H1 (cell line): Measurements from ENCODE around the gene PALD1. TPM values are rescaled to one million over a fixed set of nuclear protein-coding genes. Genes with fewer than 3 reads are reported as not detected.

Experiments
- CTCF ChIA-PET: fragments of 300-600 bp; sonication (Branson Sonifier 250); formaldehyde crosslinking; loops from one replicate; lab custom pipeline; 2021; ENCODE audit not compliant: partially characterized antibody; lab: Charles Lee
- POLR2A ChIA-PET: fragments of 300-600 bp; sonication (Branson Sonifier 250); formaldehyde crosslinking; loops from one replicate; lab custom pipeline; 2021; ENCODE audit warnings: inconsistent platforms; ENCODE audit not compliant: partially characterized antibody; lab: Charles Lee
- DNase-seq, 2 experiments: peaks; one replicate each; pipeline versions ENCODE4 v3.0.0 to v3.0.0-alpha.2; 2010 to 2022; ENCODE audit warnings: low spot score in 2 of 2, low read depth in 1 of 2, mixed read lengths in 1 of 2
- FAIRE-seq: peaks from 2 replicates; lab custom pipeline; 2011; peaks lifted over from hg19 to GRCh38; lab: Jason Lieb, UNC
- H2AFZ ChIP-seq: 2 replicates; pipeline ENCODE4 v1.8.1; 2012; ENCODE audit warnings: low read length, inconsistent platforms
- H2AK5ac ChIP-seq: 2 replicates; pipeline ENCODE4 v1.6.1; 2013; ENCODE audit warnings: low read depth, low read length
- H2BK120ac ChIP-seq: replicated peaks from 2 replicates; pipeline ENCODE3; 2013; ENCODE audit warnings: low read depth, low read length, inconsistent platforms
- H2BK12ac ChIP-seq: 2 replicates; pipeline ENCODE4 v1.6.1; 2013; ENCODE audit warnings: low read depth, low read length
- H2BK15ac ChIP-seq: 2 replicates; pipeline ENCODE4 v1.6.1; 2013; ENCODE audit warnings: low read length
- H2BK20ac ChIP-seq: 2 replicates; pipeline ENCODE4 v1.6.1; 2013; ENCODE audit warnings: low read length
- H2BK5ac ChIP-seq: 2 replicates; pipeline ENCODE4 v1.6.1; 2013; ENCODE audit warnings: low read depth, low read length
- H3K14ac ChIP-seq: 2 replicates; pipeline ENCODE4 v1.6.1; 2013; ENCODE audit warnings: inconsistent platforms; ENCODE audit not compliant: insufficient read length
- H3K18ac ChIP-seq: 2 replicates; pipeline ENCODE4 v1.6.1; 2013; ENCODE audit warnings: low read length; ENCODE audit errors: extremely low read depth
- H3K23ac ChIP-seq: 2 replicates; pipeline ENCODE4 v1.6.1; 2013; ENCODE audit warnings: inconsistent platforms; ENCODE audit not compliant: insufficient read length
- H3K23me2 ChIP-seq: 2 replicates; pipeline ENCODE4 v1.6.1; 2013; ENCODE audit warnings: low read depth, low read length
- H3K27ac ChIP-seq: 2 replicates; pipeline ENCODE4 v1.6.1; 2011; ENCODE audit warnings: low read depth, low read length, inconsistent platforms
- H3K27me3 ChIP-seq, 4 experiments: replicated peaks in 1 of 4; 1 replicate in 1 of 4; 2 replicates in 3 of 4; pipeline versions ENCODE4 v1.6.1 to v1.8.1; 2011 to 2013; ENCODE audit warnings: low read length in 3 of 4, mild to moderate bottlenecking in 3 of 4, inconsistent platforms in 2 of 4, mixed read lengths in 2 of 4, moderate library complexity in 1 of 4; ENCODE audit not compliant: control insufficient read depth in 3 of 4, insufficient read depth in 3 of 4; ENCODE audit errors: extremely low read depth in 1 of 4
- H3K36me3 ChIP-seq, 4 experiments: 2 replicates each; pipeline versions ENCODE4 v1.6.1 to v1.8.1; 2011 to 2013; ENCODE audit warnings: mild to moderate bottlenecking in 4 of 4, low read length in 3 of 4, moderate library complexity in 2 of 4, control low read depth in 1 of 4, inconsistent platforms in 1 of 4; ENCODE audit not compliant: insufficient read depth in 4 of 4, control insufficient read depth in 2 of 4
- H3K4ac ChIP-seq: replicated peaks from 2 replicates; pipeline ENCODE3; 2013; ENCODE audit warnings: low read length, low read depth, mixed read lengths, inconsistent platforms; ENCODE audit not compliant: insufficient read length
- H3K4me1 ChIP-seq, 4 experiments: replicated peaks in 1 of 4; 1 replicate in 1 of 4; 2 replicates in 3 of 4; pipeline versions ENCODE4 v1.6.1 to v1.8.1; 2011 to 2013; ENCODE audit warnings: low read length in 3 of 4, inconsistent platforms in 2 of 4, mixed read lengths in 1 of 4; ENCODE audit not compliant: insufficient read depth in 4 of 4, control insufficient read depth in 3 of 4
- H3K4me2 ChIP-seq, 2 experiments: 2 replicates each; pipeline versions ENCODE4 v1.6.1 to v1.8.1; 2011 to 2013; ENCODE audit warnings: low read depth in 2 of 2, low read length in 2 of 2, control low read depth in 1 of 2, inconsistent platforms in 1 of 2, mild to moderate bottlenecking in 1 of 2; ENCODE audit not compliant: insufficient read depth in 1 of 2
- H3K4me3 ChIP-seq, 4 experiments: fragments of 200-600, 300-600 bp in 1 of 4; sonication (generic), shearing (Covaris generic), sonication (Bioruptor Twin) in 1 of 4; 2 replicates each; pipeline versions ENCODE4 v1.5.1 to v1.8.1; 2011 to 2016; ENCODE audit warnings: low read length in 4 of 4, low read depth in 3 of 4, control low read depth in 2 of 4, inconsistent platforms in 2 of 4, mild to moderate bottlenecking in 2 of 4, mixed read lengths in 1 of 4, moderate library complexity in 1 of 4; ENCODE audit not compliant: insufficient read depth in 2 of 4; ENCODE audit errors: extremely low read depth in 1 of 4
- H3K56ac ChIP-seq: replicated peaks from 2 replicates; pipeline ENCODE3; 2013; ENCODE audit warnings: low read depth, mild to moderate bottlenecking, mixed read lengths, low read length, inconsistent platforms; ENCODE audit not compliant: insufficient read length
- H3K79me1 ChIP-seq: 2 replicates; pipeline ENCODE4 v1.6.1; 2013; ENCODE audit warnings: low read depth, low read length, control low read depth
- H3K79me2 ChIP-seq, 2 experiments: 2 replicates each; pipeline versions ENCODE4 v1.6.1 to v1.8.1; 2012 to 2013; ENCODE audit warnings: low read length in 2 of 2, mild to moderate bottlenecking in 2 of 2, inconsistent platforms in 1 of 2; ENCODE audit not compliant: insufficient read depth in 2 of 2, control insufficient read depth in 1 of 2
- H3K9ac ChIP-seq, 4 experiments: replicated peaks in 1 of 4; 1 replicate in 1 of 4; 2 replicates in 3 of 4; pipeline versions ENCODE4 v1.6.1 to v1.8.1; 2011 to 2013; ENCODE audit warnings: low read depth in 3 of 4, low read length in 3 of 4, control low read depth in 2 of 4, mild to moderate bottlenecking in 2 of 4, moderate library complexity in 2 of 4, inconsistent platforms in 1 of 4; ENCODE audit errors: extremely low read depth in 1 of 4
- H3K9me3 ChIP-seq, 2 experiments: 2 replicates each; pipeline versions ENCODE4 v1.6.1 to v1.8.1; 2012 to 2013; ENCODE audit warnings: mild to moderate bottlenecking in 2 of 2, moderate library complexity in 2 of 2, control low read depth in 1 of 2, inconsistent platforms in 1 of 2, low read depth in 1 of 2, low read length in 1 of 2, mixed read lengths in 1 of 2; ENCODE audit not compliant: insufficient read depth in 2 of 2
- H4K20me1 ChIP-seq, 2 experiments: replicated peaks in 1 of 2; 2 replicates each; pipeline versions ENCODE3 to v1.8.1; 2011 to 2013; ENCODE audit warnings: inconsistent platforms in 2 of 2, low read length in 2 of 2, mild to moderate bottlenecking in 1 of 2; ENCODE audit not compliant: insufficient read depth in 2 of 2, control insufficient read depth in 1 of 2
- H4K5ac ChIP-seq: 2 replicates; pipeline ENCODE4 v1.6.1; 2013; ENCODE audit warnings: low read length, low read depth, mixed read lengths, inconsistent platforms; ENCODE audit not compliant: insufficient read length
- H4K8ac ChIP-seq: 2 replicates; pipeline ENCODE4 v1.8.0; 2013; ENCODE audit warnings: mild to moderate bottlenecking, moderate library complexity, low read length, inconsistent platforms; ENCODE audit not compliant: insufficient read depth; ENCODE audit errors: extremely low read depth
- H4K91ac ChIP-seq: replicated peaks from 2 replicates; pipeline ENCODE3; 2013; ENCODE audit warnings: low read length, mixed read lengths, inconsistent platforms; ENCODE audit not compliant: insufficient read length
- CHD2 ChIP-seq: IDR thresholded peaks from 2 replicates; pipeline ENCODE4 v1.6.1; 2012; ENCODE audit warnings: low read length, improper control_type of control experiment
- CREB1 ChIP-seq: IDR thresholded peaks from 2 replicates; pipeline ENCODE4 v1.6.1; 2012; ENCODE audit warnings: inconsistent platforms
- EGR1 ChIP-seq: IDR thresholded peaks from 2 replicates; pipeline ENCODE4 v1.6.1; 2011; ENCODE audit warnings: low read depth, low read length, borderline replicate concordance
- KDM1A ChIP-seq: fragments of 200-600, 300-600 bp; sonication (generic); IDR thresholded peaks from 2 replicates; pipeline ENCODE4 v1.7.1; 2016; ENCODE audit warnings: mild to moderate bottlenecking, low read length, borderline replicate concordance
- TBP ChIP-seq: IDR thresholded peaks from 2 replicates; pipeline ENCODE4 v1.6.1; 2011; ENCODE audit warnings: low read depth, low read length, improper control_type of control experiment
- TCF12 ChIP-seq: IDR thresholded peaks from 2 replicates; pipeline ENCODE4 v1.6.1; 2011; ENCODE audit warnings: low read depth, mild to moderate bottlenecking, low read length
- WGBS, 2 experiments: shearing (Covaris generic) in 1 of 2; methylation state at CpG; one replicate each; pipeline versions ENCODE4 v1.1.6 to v1.1.7; 2013 to 2015; ENCODE audit warnings: low lambda C conversion rate in 2 of 2, mixed read lengths in 2 of 2, inconsistent platforms in 1 of 2, low coverage in 1 of 2, missing lambda C conversion rate in 1 of 2; ENCODE audit not compliant: insufficient replicate concordance in 2 of 2, insufficient coverage in 1 of 2, insufficient read length in 1 of 2; ENCODE audit errors: extremely low coverage in 1 of 2, missing lambda C conversion rate in 1 of 2; 5-methylcytosine and 5-hydroxymethylcytosine counted together
- polyA plus RNA-seq, 7 experiments: library from polyadenylated mRNA; depleted of rRNA in 3 of 7; stranded (reverse) in 5 of 7; unstranded in 2 of 7; fragments of >200 nt in 5 of 7; fragments of 200-250 nt in 2 of 7; gene quantifications; 1 replicate in 5 of 7; 2 replicates in 1 of 7; 4 replicates in 1 of 7; pipeline versions ENCODE4 v1.2.1 to v1.2.3, GENCODE V29; 2011 to 2013; ENCODE audit warnings: missing spikeins in 2 of 7, mixed read lengths in 2 of 7
- total RNA-seq: library from RNA; stranded (reverse); fragmentation: NEBNext Ultra II Directional; extraction: Animal tissue kit (Norgen Biotek cat#: 25700); gene quantifications from 2 replicates; pipeline ENCODE4 v1.2.1, GENCODE V29; 2021
- TF ChIP-seq, protein P1 (sequence below), 3 experiments: IDR thresholded peaks; 1 replicate in 2 of 3; 2 replicates in 1 of 3; pipeline versions ENCODE4 v1.5.1 to v1.6.1; 2011; ENCODE audit warnings: low read length in 3 of 3, mild to moderate bottlenecking in 3 of 3, inconsistent platforms in 2 of 3, low read depth in 1 of 3, moderate library complexity in 1 of 3; ENCODE audit not compliant: insufficient read depth in 1 of 3; ENCODE audit errors: control extremely low read depth in 1 of 3
- TF ChIP-seq, protein P2 (sequence below): IDR thresholded peaks from 2 replicates; pipeline ENCODE4 v1.6.1; 2011; ENCODE audit warnings: low read length, improper control_type of control experiment

PALD1 gene
- total and polyA plus RNA-seq, 2 of the 8 experiments (the other 6 are each of a cell fraction or from before 2014, with no cell fraction given): 13.3 to 32.8 TPM

DNA sequence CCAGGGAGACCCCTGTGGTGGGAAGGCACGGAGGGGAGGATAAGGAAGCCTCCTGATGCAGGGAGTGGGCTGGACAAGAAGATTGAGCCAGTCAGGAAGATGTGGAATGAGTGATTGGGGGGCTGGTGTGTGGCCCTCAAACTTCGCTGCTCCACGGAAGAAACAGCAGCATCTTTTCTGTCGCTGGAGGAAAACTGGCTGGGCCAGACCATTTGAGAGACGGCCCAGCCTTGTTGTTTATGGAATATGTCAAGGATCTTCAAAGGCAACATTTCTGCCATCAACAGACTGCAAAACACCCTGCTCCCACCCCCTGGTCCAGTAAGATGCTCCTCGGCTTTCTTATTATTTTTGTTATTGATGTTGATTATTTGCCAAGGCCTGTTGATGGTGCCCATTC is 29.4 kb downstream of the PALD1 start:
- H3K56ac ChIP-seq: no peak overlapping the region
- CTCF ChIA-PET: interaction anchor here (0.8 to 4.5 kb wide), 5 partner anchors 31 to 78 kb away, joined by 3 to 23 read pairs (median 4); no protein-coding TSS in a partner anchor
- no peak for DNase-seq

More for the DNA sequence above, 29.4 kb downstream of the PALD1 start:
- H3K27ac ChIP-seq: no peak overlapping the region
- no peak overlapping the region for H3K9ac ChIP-seq
- no peak overlapping the region for H2AK5ac ChIP-seq
- H4K91ac ChIP-seq: no peak overlapping the region
- POLR2A ChIA-PET: interaction anchor here (1.0 to 1.5 kb wide), 2 partner anchors 9 to 15 kb away, joined by 3 to 5 read pairs; no protein-coding TSS in a partner anchor
- no peak overlapping the region for H2BK120ac ChIP-seq
- no peak overlapping the region for H3K23ac ChIP-seq
- no peak overlapping the region for H2BK12ac ChIP-seq
- peak overlapping the region; percentile 72; the same call in 1 of the 2 replicates for H2BK5ac ChIP-seq
- no peak overlapping the region for H3K4me3 ChIP-seq
- no peaks in the 10 kb centered on the region; the same call in 1 of the 2 replicates for H3K23me2 ChIP-seq
- no peaks in the 10 kb centered on the region; a peak in 2 of 7 replicates for H3K27me3 ChIP-seq
- no peak overlapping the region for H3K4me2 ChIP-seq
- no peak overlapping the region for H4K5ac ChIP-seq
- H2BK20ac ChIP-seq: no peak overlapping the region
- H3K4me1 ChIP-seq: peaks cover 0 to 20% (median 14%) of the 10 kb centered on the region in 4 experiments; a peak in 6 of 7 replicates
- H3K9me3 ChIP-seq: no peaks in the 10 kb centered on the region
- FAIRE-seq: no peak
- WGBS, 2 experiments: 90% methylated on average over 6 of the region's 6 CpGs; no CpG with 5 or more reads in 1 of the 2 experiments
- H3K36me3 ChIP-seq: no peaks in the 10 kb centered on the region
- peak overlapping the region; percentile 53; the same call in 1 of the 2 replicates for H4K8ac ChIP-seq
- H3K79me1 ChIP-seq: peaks cover 8% of the 10 kb centered on the region; the same call in 1 of the 2 replicates
- peaks cover 0 to 1% of the 10 kb centered on the region in 2 experiments for H4K20me1 ChIP-seq
- TF ChIP-seq KDM1A: no peak
- TF ChIP-seq EGR1: no peak
- no peak for TF ChIP-seq CREB1
- TF ChIP-seq, protein P1, sequence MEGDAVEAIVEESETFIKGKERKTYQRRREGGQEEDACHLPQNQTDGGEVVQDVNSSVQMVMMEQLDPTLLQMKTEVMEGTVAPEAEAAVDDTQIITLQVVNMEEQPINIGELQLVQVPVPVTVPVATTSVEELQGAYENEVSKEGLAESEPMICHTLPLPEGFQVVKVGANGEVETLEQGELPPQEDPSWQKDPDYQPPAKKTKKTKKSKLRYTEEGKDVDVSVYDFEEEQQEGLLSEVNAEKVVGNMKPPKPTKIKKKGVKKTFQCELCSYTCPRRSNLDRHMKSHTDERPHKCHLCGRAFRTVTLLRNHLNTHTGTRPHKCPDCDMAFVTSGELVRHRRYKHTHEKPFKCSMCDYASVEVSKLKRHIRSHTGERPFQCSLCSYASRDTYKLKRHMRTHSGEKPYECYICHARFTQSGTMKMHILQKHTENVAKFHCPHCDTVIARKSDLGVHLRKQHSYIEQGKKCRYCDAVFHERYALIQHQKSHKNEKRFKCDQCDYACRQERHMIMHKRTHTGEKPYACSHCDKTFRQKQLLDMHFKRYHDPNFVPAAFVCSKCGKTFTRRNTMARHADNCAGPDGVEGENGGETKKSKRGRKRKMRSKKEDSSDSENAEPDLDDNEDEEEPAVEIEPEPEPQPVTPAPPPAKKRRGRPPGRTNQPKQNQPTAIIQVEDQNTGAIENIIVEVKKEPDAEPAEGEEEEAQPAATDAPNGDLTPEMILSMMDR (IDR thresholded peaks at IDR 0.05; ENCODE audit: control extremely low read depth in 1 of 3, insufficient read depth in 1 of 3, low read depth in 1 of 3, low read length in 3 of 3): no peak
- no peak for TF ChIP-seq TCF12
- no peak for TF ChIP-seq CHD2
- no peak for TF ChIP-seq TBP
- TF ChIP-seq, protein P2, sequence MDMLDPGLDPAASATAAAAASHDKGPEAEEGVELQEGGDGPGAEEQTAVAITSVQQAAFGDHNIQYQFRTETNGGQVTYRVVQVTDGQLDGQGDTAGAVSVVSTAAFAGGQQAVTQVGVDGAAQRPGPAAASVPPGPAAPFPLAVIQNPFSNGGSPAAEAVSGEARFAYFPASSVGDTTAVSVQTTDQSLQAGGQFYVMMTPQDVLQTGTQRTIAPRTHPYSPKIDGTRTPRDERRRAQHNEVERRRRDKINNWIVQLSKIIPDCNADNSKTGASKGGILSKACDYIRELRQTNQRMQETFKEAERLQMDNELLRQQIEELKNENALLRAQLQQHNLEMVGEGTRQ: no peak
- no peak overlapping the region for H2AFZ ChIP-seq
- H3K18ac ChIP-seq: no peak overlapping the region
- H3K4ac ChIP-seq: no peak overlapping the region
- no peak overlapping the region for H2BK15ac ChIP-seq
- no peak overlapping the region for H3K14ac ChIP-seq
- H3K79me2 ChIP-seq: no peaks in the 10 kb centered on the region
